ENCODE results near the gene DPP7.

DPP7 gene

GRCh38 chr9:137114613-137115393 is at the start of gene DPP7:
Gene DPP7 (minus strand): TSS chr9:137114733. CDS start chr9:137114713, 20 bp downstream.
- DNase-seq (ENCODE audit: low read depth, low spot score) = no peak

- no peak for DNase-seq (ENCODE audit: low read depth, low spot score)
These were observed 49.3 kb upstream of the DPP7 start for GRCh38 chr9:137163805-137164204.

- no peak for DNase-seq (ENCODE audit: low read depth, low spot score)
These were observed 48.8 kb upstream of the DPP7 start for GRCh38 chr9:137163365-137163715.

GRCh38 chr9:137162505-137163364 is 48.2 kb upstream of the DPP7 start:
- DNase-seq (ENCODE audit: low read depth, low spot score) = no peak

- DNase-seq (ENCODE audit: low read depth, low spot score) = no peak
These were observed 47.3 kb upstream of the DPP7 start for GRCh38 chr9:137161558-137162486.

- no peak for DNase-seq (ENCODE audit: low read depth, low spot score)
These were observed 46.4 kb upstream of the DPP7 start for GRCh38 chr9:137160716-137161557.

- DNase-seq (ENCODE audit: low read depth, low spot score) = no peak
These were observed 45.5 kb upstream of the DPP7 start for GRCh38 chr9:137160054-137160425.

GRCh38 chr9:137159105-137160053 is 44.8 kb upstream of the DPP7 start:
- DNase-seq (ENCODE audit: low read depth, low spot score) = no peak

- no peak for DNase-seq (ENCODE audit: low read depth, low spot score)
These were observed 44.1 kb upstream of the DPP7 start for GRCh38 chr9:137158625-137159024.

- DNase-seq (ENCODE audit: low read depth, low spot score) = no peak
These were observed 43.3 kb upstream of the DPP7 start for GRCh38 chr9:137157618-137158415.

- no peak for DNase-seq (ENCODE audit: low read depth, low spot score)
These were observed 42.2 kb upstream of the DPP7 start for GRCh38 chr9:137156567-137157375.

GRCh38 chr9:137152844-137153405 is 38.4 kb upstream of the DPP7 start:
- no peak for DNase-seq (ENCODE audit: low read depth, low spot score)

GRCh38 chr9:137150617-137151457 is 36.3 kb upstream of the DPP7 start:
- no peak for DNase-seq (ENCODE audit: low read depth, low spot score)

GRCh38 chr9:137149942-137150616 is 35.5 kb upstream of the DPP7 start:
- no peak for DNase-seq (ENCODE audit: low read depth, low spot score)

GRCh38 chr9:137149363-137149762 is 34.8 kb upstream of the DPP7 start:
- DNase-seq (ENCODE audit: low read depth, low spot score) = no peak

GRCh38 chr9:137148661-137149060 is 34.1 kb upstream of the DPP7 start:
- DNase-seq (ENCODE audit: low read depth, low spot score) = no peak

All from iPS DF 19.7 (cell line).